D721Med (cell line): ENCODE results near the gene FOXP1.

Source experiments
- DNase-seq: peaks from one replicate; pipeline ENCODE4 v3.0.0; 2011; ENCODE audit warnings: low spot score; ENCODE audit not compliant: insufficient read length
- FAIRE-seq: peaks from 2 replicates; lab custom pipeline; 2011; peaks lifted over from hg19 to GRCh38; lab: Jason Lieb, UNC
- TF ChIP-seq, protein P1 (sequence below): IDR thresholded peaks from 2 replicates; pipeline ENCODE4 v1.5.1; 2012; ENCODE audit warnings: mild to moderate bottlenecking, control low read depth; ENCODE audit not compliant: insufficient read depth; ENCODE audit errors: missing control alignments

The FOXP1 gene

DNA sequence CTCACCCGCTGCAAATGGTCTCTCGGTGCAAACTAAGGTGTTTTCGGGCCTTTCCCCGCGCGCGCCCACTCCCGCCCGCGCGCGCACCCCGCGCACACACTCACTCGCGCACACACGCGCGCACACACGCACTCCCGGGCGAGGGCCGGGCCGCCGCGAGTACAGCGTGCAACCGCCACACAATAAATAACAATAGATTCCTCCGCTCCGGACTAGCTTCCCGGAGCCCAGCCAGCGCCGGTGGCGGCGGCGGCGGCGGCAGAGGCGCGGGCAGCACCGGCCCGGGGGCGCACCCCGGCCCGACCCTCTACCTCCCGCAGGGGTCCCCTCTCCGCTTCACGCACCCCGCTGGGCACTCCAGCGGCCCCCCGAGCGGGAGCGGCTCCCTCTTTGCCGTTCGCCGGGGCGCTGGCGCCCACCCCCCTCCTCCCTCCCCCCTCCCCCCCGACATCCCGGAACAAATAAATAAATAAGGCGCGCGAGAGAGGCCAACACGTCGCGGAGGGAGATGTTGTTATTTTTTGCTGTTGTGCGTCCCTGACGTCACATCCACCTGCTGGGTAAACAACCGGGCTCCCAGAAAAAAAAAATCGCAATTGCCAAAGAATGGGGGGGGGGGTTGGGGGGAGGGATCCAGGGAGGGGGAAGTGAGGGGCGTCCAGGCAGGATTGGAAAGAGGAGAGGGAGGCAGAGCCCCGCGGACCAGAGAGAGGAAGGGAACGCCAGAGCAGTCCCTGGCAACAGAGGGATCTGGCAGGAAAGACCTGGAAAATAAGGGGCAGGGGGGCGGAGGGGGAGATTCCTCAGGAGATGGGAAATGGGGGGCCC lies at the start of gene FOXP1:
Gene FOXP1 (minus strand): TSS at position 163 of the 828 bp plus-strand sequence. CDS start 385,347 bp downstream, outside the sequence.
- TF ChIP-seq, protein P1, sequence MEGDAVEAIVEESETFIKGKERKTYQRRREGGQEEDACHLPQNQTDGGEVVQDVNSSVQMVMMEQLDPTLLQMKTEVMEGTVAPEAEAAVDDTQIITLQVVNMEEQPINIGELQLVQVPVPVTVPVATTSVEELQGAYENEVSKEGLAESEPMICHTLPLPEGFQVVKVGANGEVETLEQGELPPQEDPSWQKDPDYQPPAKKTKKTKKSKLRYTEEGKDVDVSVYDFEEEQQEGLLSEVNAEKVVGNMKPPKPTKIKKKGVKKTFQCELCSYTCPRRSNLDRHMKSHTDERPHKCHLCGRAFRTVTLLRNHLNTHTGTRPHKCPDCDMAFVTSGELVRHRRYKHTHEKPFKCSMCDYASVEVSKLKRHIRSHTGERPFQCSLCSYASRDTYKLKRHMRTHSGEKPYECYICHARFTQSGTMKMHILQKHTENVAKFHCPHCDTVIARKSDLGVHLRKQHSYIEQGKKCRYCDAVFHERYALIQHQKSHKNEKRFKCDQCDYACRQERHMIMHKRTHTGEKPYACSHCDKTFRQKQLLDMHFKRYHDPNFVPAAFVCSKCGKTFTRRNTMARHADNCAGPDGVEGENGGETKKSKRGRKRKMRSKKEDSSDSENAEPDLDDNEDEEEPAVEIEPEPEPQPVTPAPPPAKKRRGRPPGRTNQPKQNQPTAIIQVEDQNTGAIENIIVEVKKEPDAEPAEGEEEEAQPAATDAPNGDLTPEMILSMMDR = no peak
- no peak for DNase-seq
- FAIRE-seq = no peak

DNA sequence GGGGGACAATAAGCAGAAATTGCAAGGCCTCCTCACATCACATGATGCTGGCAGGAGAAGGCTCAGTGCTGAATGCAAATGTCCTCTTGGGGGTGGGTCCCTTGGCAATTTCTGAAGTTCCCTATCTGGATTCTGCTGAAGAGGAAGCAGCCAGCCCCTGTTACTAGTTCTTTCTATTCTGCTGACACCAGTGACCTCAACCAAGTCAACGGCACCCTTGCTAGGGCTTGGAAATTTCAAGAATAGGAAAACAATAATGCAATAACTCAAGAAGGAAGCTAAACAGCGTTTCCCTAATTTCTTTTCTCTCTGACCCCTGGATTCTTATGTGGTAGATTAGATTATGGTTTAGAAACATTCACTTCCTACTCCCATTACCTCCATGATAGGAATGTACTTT lies 46.2 kb upstream of the FOXP1 start:
- no peak for DNase-seq
- no peak for FAIRE-seq

GRCh38 chr3:71629289-71629688 lies 45.8 kb upstream of the FOXP1 start:
- DNase-seq = no peak
- FAIRE-seq = no peak
- TF ChIP-seq, protein P1 = no peak

More for the DNA sequence above, 46.2 kb upstream of the FOXP1 start:
- TF ChIP-seq, protein P1 = no peak

DNA sequence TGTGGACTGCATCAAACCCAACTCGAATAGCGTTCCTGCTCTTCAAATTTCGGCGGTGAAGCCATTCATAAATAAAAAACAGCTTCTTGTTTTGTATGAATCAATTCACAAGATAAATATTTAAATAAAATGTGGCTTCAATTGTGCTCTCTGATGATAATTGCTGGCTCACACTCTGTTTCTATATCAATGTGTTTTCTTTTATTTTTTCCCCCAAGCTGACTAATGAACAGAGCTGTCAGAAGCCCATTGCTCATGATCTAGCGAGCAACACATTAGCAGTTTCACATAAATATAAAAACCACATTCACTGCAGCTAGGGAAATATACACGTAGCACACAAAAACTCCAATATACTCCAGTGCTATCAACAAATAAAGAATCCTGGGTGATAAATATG lies 45.0 kb upstream of the FOXP1 start:
- TF ChIP-seq, protein P1 = no peak
- no peak for FAIRE-seq

DNA sequence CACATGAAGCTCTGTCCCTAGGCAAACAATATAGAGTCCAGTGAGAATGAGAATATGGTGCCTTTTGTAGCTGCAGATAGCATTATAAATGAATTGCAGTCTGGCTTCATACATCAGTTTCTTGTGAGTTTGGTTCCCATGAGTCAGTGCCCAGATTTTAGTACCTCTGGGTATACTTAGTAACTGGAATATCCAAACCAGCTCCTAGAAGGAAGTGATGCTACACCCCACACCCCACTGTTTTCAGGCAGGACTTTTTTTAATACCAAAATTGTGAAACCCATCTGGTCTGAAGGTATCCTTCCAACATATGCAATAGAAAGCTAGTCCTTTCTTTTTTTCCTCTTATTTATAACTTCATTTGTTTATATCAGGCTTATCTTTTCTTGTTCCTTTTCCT lies 42.1 kb upstream of the FOXP1 start:
- no peak for FAIRE-seq
- no peak for DNase-seq
- TF ChIP-seq, protein P1 = no peak

More for the DNA sequence above, 45.0 kb upstream of the FOXP1 start:
- no peak for DNase-seq

DNA sequence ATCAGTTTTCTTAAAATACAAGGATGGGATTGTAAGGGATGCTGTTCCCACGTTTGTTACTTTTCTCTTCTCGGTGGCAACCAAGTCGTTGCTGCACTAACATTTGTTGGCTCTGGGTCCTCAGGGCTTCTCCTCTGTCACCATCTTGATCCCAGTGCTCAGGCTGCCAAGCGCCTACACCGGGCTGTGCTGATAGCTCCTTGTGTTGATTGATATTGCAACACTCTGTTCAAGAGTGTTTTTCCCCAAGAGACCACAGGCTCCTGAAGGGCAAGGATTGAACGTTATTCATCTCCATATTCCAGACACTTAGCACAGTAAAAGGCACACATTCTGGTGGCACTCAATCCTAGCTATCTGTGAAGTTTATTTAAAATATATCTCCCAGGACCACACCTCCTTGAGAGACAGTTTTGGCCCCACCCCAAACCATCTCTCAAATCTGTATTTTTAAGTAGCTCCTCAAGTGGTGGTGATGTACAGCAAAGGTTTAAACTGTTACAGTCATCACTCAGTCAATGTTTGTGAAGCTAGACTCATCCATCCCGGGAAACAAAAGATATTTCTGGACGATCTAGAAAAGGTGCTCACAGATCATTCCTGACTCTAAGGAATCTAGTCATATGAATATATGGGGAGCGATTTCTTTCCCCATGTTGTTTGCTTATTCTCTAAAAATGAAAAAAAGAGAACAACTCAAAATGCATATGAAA lies 38.5 kb upstream of the FOXP1 start:
- DNase-seq (no peak), FAIRE-seq (no peak)
- TF ChIP-seq, protein P1 = no peak
